GM18499 (cell line): Measurements from ENCODE around the gene TTC17.

ENCODE experiments used
- ATAC-seq: cut with Tn5 transposase; IDR thresholded peaks from one replicate; pipeline ENCODE4 v1.9.1; 2021; ENCODE audit warnings: moderate number of reproducible peaks; ENCODE audit not compliant: insufficient read depth, unreplicated experiment

Gene TTC17

DNA sequence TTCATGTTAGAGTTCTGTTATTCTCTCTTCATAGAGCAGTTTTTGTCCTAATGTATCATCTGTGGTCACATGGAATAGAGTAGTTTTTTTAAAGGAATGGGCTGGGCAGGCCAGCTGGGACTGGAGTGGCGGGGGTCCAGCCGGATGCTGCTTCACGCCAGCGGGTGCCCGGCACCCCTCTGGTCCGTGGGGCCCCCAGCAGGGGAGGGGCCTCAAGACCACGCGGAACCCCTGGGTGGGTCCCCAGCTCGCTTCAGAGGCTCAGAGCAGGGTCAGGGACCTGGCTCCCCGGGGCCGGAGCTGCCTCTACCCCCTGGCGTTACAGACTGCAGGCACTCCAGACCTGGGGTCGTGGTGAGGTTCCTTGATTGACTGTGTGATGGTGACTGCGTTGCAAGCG lies 162.8 kb downstream of the TTC17 start:
- ATAC-seq, result no peak

DNA sequence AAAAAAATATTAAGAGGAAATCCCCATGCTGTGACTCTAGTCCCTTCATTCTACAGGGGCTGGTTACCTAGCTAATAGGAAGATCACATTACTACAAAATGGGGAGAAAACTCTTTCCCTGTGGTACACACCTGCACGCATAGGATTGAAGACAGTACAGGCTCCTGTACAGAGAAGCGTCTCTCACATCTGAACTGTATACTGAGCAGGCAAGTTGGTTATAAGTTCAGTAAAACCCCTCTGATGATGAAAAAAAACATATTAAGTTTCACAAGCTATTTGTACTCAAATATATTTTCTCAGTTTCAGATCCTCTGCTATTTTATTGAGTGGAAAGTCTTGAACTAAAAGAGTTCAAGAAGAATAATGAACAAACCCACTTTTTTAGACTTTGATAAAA lies 164.9 kb downstream of the TTC17 start:
- no peak for ATAC-seq

DNA sequence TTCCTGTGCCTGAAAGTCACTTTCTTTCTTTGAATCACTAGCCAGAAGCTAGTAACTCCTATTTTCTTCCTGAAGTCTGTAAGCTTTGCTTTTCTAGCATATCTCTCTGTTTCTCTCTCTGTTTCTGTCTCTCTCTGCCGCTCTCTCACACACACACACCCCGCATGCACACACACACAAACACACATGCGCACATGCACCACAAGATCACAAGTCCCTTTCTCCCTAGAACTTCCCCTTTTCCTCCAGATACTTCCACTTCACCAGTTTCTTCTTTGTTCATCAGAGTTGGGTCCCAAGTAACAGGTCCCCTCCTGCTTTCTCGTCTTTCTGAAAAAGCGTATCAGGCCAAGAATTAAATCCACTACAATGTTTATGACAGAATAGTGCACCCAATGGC lies 173.3 kb downstream of the TTC17 start:
- no peak for ATAC-seq

DNA sequence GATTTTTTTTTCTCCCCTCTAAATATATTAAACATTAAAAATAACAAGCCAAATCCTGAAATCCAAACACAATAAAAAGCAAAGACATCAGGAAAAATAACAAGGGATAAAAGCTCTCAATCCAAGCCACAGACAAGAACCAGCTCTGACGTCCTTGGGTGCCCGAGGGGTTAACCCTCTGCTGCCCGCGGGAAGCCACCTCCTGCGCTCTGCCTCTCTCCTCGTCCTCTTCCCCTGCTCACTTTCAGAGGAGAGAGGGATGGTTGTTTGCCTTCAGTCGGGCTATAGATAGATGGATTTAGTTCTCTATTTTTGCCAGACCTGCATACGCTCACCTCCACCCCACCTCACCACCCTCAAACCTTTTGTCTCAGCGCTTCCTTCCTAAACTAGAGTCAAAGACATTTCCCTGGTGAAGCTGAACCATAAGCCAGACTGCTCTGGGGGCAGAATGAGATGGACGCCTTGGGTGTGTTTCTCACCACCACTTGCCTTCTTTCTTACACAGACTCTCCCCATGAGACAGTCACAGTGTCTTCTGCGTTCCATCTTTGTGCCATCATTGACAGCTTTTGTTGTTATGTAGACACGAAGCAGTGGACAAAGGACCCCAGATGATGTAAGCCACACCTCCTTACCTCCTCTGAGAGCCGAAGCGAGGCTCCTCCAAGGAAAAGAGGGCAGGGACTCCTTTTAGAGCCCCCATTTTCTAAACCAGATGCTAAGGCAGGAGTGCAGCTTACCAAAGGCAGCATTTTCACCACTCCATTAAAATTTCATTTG lies 179.3 kb downstream of the TTC17 start:
- ATAC-seq, result no peak

- ATAC-seq, result no peak
Observed at GRCh38 chr11:43541993-43542392, 183.3 kb downstream of the TTC17 start.

DNA sequence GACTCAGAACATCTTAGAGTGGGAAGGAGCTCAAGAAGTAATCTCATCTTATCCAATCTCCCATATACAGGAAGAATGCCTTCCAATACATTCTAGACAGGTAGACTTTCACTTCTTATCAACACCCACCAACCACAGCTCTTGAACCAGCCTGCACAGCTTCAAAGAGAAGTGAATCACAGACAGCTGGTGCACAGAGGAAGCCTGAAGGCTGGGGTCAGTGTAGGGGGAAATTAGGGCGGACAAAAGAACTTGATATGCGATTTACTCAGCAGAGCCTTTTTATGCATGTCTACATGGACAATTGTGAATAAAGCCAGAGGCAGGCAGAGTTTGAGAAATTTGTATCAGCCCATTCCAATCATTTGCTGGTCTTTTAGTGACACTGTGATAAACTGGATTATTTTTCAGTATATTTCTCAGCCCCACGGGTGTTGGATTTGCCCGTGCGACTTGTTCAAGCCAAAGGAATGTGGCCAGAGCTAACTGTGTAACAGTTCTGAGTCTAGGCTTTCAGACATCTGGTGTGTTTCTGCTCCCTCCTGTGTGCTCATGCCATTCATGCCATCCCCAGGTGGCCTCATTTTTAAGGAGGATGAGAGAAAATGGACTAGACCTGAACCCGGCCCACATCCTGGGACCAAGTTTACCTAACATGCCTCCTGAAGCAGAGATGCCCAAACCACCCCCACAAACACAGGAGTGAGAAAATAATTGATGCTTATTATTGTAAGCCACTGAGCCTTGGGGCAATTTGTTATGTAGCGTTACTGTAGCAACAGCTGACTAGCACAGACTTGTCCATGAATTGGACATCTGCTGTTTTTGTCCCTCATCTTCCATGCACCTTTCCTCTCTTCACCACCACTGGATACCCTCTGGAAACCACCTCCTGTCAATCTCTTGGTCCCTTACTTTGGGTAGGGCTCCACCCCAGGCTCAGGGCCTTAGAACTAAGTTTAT lies 184.3 kb downstream of the TTC17 start:
- no peak for ATAC-seq
